ENCODE results near the gene MCAM.

MCAM gene

GRCh38 chr11:119316729-119317591 lies at the start of gene MCAM:
Gene MCAM (minus strand): TSS chr11:119317130. CDS start chr11:119317101, 29 bp downstream.
- DNase-seq (ENCODE audit: low read depth), result no peak
- H3K4me3 ChIP-seq (ENCODE audit: control insufficient read depth, low read depth, low read length), result peak within 1 kb of the TSS; percentile 13
- TF ChIP-seq CTCF (conservative IDR thresholded peaks at IDR 0.05; ENCODE audit: control insufficient read depth, insufficient read depth, low read depth, low read length), result no peak

GRCh38 chr11:119365071-119365591 lies 48.2 kb upstream of the MCAM start:
- DNase-seq (ENCODE audit: low read depth), result peak; percentile 53
- TF ChIP-seq CTCF (conservative IDR thresholded peaks at IDR 0.05; ENCODE audit: control insufficient read depth, insufficient read depth, low read depth, low read length), result no peak
- no peak overlapping the region for H3K4me3 ChIP-seq (ENCODE audit: control insufficient read depth, low read depth, low read length)

GRCh38 chr11:119363851-119364590 lies 47.1 kb upstream of the MCAM start:
- TF ChIP-seq CTCF (conservative IDR thresholded peaks at IDR 0.05; ENCODE audit: control insufficient read depth, insufficient read depth, low read depth, low read length), result no peak
- DNase-seq (ENCODE audit: low read depth), result no peak
- H3K4me3 ChIP-seq (ENCODE audit: control insufficient read depth, low read depth, low read length), result no peak overlapping the region

GRCh38 chr11:119363081-119363850 lies 46.3 kb upstream of the MCAM start:
- DNase-seq (ENCODE audit: low read depth), result no peak
- H3K4me3 ChIP-seq (ENCODE audit: control insufficient read depth, low read depth, low read length), result no peak overlapping the region
- no peak for TF ChIP-seq CTCF (conservative IDR thresholded peaks at IDR 0.05; ENCODE audit: control insufficient read depth, insufficient read depth, low read depth, low read length)

- no peak for DNase-seq (ENCODE audit: low read depth)
- no peak overlapping the region for H3K4me3 ChIP-seq (ENCODE audit: control insufficient read depth, low read depth, low read length)
- TF ChIP-seq CTCF (conservative IDR thresholded peaks at IDR 0.05; ENCODE audit: control insufficient read depth, insufficient read depth, low read depth, low read length), result no peak
These were observed 45.8 kb upstream of the MCAM start for GRCh38 chr11:119362741-119363080.
